ENCODE results near the gene FOXO3. TPM values are rescaled to one million over a fixed set of nuclear protein-coding genes. Genes with fewer than 3 reads are reported as not detected.

FOXO3 gene
- total RNA-seq, 4 donors from 2014 or later = 52.3 to 71.2 (median 61.3) TPM

- TF ChIP-seq, protein P1, sequence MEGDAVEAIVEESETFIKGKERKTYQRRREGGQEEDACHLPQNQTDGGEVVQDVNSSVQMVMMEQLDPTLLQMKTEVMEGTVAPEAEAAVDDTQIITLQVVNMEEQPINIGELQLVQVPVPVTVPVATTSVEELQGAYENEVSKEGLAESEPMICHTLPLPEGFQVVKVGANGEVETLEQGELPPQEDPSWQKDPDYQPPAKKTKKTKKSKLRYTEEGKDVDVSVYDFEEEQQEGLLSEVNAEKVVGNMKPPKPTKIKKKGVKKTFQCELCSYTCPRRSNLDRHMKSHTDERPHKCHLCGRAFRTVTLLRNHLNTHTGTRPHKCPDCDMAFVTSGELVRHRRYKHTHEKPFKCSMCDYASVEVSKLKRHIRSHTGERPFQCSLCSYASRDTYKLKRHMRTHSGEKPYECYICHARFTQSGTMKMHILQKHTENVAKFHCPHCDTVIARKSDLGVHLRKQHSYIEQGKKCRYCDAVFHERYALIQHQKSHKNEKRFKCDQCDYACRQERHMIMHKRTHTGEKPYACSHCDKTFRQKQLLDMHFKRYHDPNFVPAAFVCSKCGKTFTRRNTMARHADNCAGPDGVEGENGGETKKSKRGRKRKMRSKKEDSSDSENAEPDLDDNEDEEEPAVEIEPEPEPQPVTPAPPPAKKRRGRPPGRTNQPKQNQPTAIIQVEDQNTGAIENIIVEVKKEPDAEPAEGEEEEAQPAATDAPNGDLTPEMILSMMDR (IDR thresholded peaks at IDR 0.05) = no peak
- TF ChIP-seq POLR2A (IDR thresholded peaks at IDR 0.05) = no peak
- Histone ChIP-seq H3K4me1 (peaks cover 6 to 8% of the 10 kb centered on the region in 2 donors), H3K27me3 (no peaks in the 10 kb centered on the region), H3K9me3 (no peaks in the 10 kb centered on the region), H3K27ac (peak overlapping the region in 1 of 2 donors; percentile 1), H3K36me3 (no peaks in the 10 kb centered on the region), H3K4me3 (no peak overlapping the region)
- intact Hi-C loops (cut with DNase I; ENCODE audit: low total_unique reads) = no loop called here
- DNase-seq = no peak
Measured at GRCh38 chr6:108606250-108606690, 45.6 kb downstream of the FOXO3 start.

DNA sequence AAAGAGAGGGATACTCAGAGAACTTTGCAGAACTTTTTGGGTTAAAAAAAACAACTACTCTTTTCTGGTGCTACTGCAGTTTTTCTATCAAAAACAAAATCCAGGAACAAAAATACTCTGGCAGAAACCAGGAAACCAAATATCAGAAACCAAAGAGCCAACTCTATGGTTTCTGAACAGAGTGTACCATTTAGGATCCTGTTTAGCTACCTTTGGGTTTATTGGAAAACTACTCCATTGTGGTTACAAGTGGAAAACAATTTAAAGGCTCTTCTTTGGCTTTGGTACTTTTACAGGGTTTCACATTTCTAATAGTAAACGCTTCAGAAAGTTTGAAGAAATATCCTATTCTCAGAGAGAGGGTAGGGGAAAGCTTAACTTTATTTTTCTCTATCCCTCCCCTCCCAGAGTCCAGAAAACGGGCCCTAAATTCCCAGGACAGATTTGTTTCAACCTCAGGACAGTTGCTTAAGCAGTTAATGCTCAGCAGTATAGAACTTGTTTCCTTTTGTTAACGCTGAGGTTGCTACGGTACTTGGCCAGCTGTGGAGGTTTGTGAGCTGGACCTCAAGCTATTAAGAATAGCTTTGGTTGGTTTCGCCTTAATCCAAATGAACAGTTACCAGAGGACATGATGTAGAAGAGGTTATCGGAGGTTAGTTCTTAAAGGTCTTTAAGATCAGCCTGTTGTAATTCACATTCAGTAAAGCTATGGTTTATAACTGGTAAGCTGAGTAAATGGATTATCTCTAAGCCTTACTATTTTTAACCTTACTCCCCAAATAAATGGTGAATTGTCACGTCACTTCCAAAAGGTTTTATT is 47.9 kb downstream of the FOXO3 start:
- Histone ChIP-seq H3K36me3 (no peaks in the 10 kb centered on the region), H3K4me3 (no peak overlapping the region), H3K27ac (peak overlapping the region; percentile 56 to 64), H3K27me3 (no peaks in the 10 kb centered on the region), H3K9me3 (peaks cover 0 to 6% of the 10 kb centered on the region in 2 donors), H3K4me1 (peaks cover 6 to 8% of the 10 kb centered on the region in 2 donors)
- no peak for TF ChIP-seq POLR2A (IDR thresholded peaks at IDR 0.05)
- TF ChIP-seq, protein P1 (IDR thresholded peaks at IDR 0.05) = no peak
- intact Hi-C loops (cut with DNase I; ENCODE audit: low total_unique reads) = no loop called here
- DNase-seq = no peak

DNA sequence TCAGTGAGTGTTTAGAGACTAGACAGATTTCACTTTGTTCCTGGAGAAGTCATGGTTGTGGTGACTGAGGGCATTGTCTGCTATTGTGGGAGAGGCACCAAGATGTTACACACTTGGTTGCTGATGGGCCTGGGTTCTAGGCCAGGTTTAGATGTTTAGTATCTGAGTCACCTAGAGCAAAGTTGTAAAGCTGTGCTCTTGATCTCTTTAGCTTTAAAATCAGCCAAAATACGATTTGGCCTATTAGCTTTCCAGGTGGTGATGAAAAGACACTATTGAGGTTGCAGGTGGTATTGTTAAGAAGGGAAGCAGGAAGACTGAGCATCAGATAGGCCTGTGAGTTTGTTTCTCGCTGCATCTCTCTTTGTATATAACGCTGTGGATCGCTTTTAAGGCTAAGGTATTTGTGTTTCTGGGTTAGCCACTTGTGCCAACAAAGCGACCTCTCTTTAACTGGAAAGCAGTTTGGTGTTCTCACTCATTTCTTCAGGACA is 48.6 kb downstream of the FOXO3 start:
- intact Hi-C loops (cut with DNase I; ENCODE audit: low total_unique reads) = no loop called here
- H3K36me3 ChIP-seq = no peaks in the 10 kb centered on the region
- H3K27me3 ChIP-seq = no peaks in the 10 kb centered on the region
- H3K9me3 ChIP-seq = peaks cover 0 to 6% of the 10 kb centered on the region in 2 donors
- H3K4me1 ChIP-seq = peaks cover 6 to 8% of the 10 kb centered on the region in 2 donors
- peak overlapping the region; percentile 56 to 64 for H3K27ac ChIP-seq
- H3K4me3 ChIP-seq = no peak overlapping the region
- peak in 1 of 2 donors; percentile 56 for DNase-seq
- no peak for TF ChIP-seq POLR2A (IDR thresholded peaks at IDR 0.05)
- TF ChIP-seq, protein P1 (IDR thresholded peaks at IDR 0.05) = no peak

DNA sequence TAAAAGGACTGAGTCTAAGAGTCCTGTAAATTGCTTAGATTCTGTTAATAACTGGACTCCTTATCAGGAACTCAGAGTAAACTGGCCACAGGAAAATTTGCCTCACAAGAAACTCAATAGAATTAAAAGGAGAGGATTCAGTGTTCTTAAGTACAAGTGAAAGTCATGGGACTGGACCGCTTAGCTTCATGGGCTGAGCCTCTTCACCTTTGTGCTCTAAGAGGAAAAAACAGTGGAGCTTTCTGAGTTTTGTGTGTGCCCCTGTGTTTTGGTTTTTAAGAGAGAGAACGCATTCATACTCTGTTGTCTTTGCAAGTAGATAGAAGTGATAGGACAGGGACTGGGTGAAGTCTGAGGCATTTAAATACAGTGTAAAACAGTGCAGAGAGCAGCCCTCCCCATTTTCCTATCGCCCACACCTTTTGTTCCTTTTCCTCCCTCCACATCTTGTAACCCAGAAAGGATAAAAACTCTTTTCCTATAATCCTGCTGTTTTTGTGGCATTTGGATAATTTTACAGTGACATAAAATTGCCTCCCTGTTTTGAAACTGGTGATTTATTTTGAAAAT is 49.6 kb downstream of the FOXO3 start:
- Histone ChIP-seq H3K27ac (peak overlapping the region; percentile 20 to 29), H3K36me3 (no peaks in the 10 kb centered on the region), H3K27me3 (no peaks in the 10 kb centered on the region), H3K4me3 (no peak overlapping the region), H3K4me1 (peaks cover 6 to 8% of the 10 kb centered on the region in 2 donors), H3K9me3 (peaks cover 0 to 6% of the 10 kb centered on the region in 2 donors)
- intact Hi-C loops (cut with DNase I; ENCODE audit: low total_unique reads) = no loop called here
- TF ChIP-seq POLR2A (IDR thresholded peaks at IDR 0.05) = no peak
- TF ChIP-seq, protein P1 (IDR thresholded peaks at IDR 0.05) = no peak
- no peak for DNase-seq

All from uterus (tissue), 4 donors.